IPS DF 19.7 (cell line): Measurements from ENCODE around the gene PIAS1.
"Not testable (repeated sequence)": the region's sequence is repeated elsewhere in the genome, so short reads cannot be mapped to it uniquely, and the experiment has no call there.

Experiments
- DNase-seq: peaks from one replicate; pipeline ENCODE4 v3.0.0-alpha.2; 2013; ENCODE audit warnings: low read depth, low spot score

The PIAS1 gene

DNA sequence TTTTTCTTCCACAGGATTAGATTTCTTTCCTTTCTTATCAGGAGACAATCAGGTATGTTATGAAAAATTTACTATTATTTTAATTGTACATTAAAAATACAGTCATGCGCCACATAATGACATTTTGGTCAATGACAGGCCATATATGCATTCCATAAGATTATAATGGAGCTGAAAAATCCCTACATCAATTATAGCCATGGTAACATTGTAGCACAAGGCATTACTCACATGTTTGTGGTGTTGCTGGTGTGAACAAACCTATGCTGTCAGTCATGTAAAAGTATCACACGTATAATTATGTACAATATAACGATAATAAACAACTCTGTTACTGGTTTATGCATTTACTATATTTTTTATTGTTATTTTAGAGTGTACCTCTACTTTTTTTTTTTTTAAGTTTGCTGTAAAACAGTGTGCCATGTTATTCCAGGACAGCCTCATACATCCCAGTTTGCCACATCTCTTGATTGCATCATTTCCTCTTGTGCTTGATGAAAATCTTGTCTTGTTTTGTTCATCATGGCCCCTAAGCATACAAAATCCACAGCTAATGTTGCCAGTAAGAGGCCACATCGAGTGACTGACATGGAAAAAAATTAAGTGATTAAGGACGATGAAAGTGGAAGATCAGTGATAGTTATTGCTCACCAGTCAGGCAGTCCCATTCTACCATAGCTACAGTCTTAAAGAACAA lies 129.7 kb downstream of the PIAS1 start:
- no peak for DNase-seq

DNA sequence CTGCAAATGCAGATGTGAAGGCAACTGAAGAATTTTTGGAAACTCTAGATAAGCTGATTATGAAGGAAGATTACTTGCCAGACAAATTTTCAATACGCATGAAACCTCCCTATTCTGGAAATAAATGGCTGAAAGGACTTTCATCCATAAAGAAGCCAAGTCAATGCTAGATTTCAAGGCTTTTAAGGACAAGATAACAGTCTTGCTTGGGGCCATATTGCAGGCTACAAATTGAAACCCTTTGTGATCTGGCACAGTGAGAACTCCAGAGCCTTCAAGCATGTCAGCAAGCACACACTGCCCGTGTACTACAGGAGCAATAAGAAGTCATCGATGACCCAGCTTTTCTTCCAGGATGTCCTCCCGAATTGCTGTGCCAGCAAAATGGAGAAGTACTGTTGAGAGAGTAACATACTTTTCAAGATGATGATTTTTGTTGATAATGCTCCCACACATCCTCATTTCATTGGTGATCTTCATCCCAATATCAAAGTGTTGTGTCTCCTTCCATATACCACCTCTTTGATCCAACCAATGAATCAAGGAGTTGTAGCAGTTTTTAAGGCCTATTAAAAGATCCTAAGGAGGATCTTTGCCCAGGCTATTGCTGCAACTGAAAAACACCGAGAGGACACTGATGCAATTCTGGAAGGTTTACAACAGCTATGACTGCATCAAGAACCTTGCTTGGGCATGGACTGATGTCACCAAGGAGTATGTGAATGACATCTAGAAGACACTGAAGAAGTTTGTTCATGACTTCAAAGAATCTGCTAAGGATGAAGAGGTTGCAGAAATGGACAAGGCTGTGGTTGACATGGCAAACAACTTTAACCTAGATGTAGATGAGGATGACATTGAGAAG lies 130.7 kb downstream of the PIAS1 start:
- DNase-seq: no peak

DNA sequence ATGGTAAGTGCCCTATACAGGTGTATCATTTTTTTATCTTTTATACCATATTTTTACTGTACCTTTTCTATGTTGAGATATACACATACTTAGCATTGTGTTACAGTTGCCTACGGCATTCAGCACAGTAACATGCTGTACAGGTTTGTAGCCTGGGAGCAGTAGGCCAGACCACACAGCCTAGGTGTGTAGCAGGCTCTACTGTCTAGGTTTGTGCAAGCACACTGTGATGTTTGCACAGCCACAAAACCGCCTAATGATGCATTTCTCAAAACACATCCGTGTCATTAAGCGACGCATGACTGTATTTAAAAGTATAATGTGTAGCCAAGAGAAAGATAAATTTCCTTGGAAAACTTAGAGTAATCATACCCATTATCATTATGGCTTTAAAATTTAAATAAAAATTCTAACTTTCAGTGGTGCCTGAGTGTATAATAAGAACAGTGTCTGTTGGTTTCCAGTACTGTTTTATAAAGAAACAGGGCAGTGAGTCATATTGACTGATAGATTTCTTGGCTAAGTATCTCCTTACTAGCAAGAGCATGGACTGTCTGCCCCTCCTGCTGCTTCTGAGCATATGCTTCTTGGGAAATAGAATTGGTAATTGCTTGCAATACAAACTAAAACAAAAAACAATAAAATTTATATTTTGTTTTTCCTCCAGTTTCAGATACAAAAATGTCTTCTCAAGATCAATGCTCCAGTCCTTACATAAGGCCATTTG lies 132.7 kb downstream of the PIAS1 start:
- no peak for DNase-seq

DNA sequence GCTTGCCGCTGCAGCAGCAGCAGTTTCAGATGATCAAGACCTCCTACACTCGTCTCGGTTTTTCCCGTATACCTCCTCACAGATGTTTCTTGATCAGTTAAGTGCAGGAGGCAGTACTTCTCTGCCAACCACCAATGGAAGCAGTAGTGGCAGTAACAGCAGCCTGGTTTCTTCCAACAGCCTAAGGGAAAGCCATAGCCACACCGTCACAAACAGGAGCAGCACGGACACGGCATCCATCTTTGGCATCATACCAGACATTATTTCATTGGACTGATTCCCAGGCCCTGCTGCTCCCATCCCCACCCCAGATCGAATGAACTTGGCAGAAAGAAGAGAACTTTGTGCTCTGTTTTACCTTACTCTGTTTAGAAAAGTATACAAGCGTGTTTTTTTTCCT lies 133.4 kb downstream of the PIAS1 start:
- no peak for DNase-seq

DNA sequence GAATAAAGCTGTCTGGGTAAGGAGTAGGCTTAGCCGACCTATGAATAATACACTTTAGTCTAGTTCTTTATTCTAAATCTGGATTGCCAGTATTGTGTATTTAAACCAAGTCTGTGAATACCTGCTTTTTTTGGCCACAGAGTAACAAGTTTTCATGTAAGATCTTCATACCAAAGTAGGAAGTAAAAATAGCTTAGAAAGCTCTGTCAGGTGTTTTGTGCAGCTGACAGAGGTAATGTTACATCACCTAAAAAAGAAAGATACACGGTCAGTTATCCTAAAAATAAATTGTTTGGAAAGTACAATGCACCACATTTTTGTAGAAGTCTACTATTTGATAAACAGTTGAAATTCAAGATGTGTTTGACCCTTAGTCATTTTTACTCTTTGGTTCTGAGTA lies 134.5 kb downstream of the PIAS1 start:
- DNase-seq: no peak

DNA sequence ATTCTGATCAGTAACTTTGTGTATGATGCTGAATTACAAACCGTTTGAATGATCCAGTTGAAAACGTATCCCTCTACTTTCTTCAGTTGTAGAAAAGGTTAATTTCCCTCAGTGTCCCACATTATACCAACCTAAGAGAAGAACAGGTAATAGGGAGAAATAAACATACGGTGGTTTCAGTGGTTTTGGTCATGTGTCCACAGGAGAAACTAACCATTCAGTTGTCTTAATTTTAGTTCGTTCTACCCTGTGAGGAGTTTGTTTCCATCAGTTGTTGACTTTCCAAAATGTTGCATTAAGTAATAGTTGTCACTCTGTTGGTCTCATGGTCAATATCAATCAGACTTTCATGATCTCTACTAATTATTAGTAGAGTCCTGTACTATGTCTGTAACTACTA lies 135.9 kb downstream of the PIAS1 start:
- no peak for DNase-seq

DNA sequence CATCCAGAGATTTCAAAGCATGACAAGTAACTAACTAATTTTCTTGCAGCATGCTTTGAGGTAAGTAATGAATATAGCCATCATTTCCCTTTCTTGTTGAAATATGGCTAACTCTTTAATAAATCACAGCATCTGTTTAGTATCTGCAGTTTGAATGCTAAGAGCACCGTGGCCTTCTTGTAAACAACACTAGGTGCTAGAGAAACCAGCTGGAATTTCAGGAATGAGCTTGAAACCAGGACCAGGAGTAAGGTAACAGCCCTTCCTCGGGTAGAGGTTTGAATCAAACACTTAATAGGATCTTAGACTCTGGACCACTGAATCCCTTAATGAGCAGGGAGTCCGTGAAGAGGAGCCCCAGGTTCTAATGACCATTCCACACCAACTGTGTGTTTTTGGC lies 137.4 kb downstream of the PIAS1 start:
- DNase-seq: no peak

DNA sequence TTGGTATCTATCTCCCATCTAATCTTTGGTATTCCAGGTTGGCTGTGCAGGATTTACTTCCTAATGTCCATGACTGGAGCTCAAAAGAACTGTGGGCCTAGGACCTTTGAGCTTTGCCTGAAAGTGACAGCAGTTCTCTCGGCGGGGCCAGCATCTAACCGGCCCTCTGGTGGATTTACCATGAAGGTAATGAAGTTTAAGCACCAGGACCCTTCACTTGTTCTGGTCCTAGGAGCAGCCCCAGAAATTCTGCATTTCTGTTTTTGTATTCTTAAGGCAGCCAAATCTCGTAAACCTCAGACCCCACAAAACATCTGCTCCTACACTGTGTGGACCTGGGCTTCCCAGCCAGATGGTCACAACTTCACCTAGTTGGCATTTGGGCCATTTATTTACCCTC lies 138.0 kb downstream of the PIAS1 start:
- DNase-seq: no peak

DNA sequence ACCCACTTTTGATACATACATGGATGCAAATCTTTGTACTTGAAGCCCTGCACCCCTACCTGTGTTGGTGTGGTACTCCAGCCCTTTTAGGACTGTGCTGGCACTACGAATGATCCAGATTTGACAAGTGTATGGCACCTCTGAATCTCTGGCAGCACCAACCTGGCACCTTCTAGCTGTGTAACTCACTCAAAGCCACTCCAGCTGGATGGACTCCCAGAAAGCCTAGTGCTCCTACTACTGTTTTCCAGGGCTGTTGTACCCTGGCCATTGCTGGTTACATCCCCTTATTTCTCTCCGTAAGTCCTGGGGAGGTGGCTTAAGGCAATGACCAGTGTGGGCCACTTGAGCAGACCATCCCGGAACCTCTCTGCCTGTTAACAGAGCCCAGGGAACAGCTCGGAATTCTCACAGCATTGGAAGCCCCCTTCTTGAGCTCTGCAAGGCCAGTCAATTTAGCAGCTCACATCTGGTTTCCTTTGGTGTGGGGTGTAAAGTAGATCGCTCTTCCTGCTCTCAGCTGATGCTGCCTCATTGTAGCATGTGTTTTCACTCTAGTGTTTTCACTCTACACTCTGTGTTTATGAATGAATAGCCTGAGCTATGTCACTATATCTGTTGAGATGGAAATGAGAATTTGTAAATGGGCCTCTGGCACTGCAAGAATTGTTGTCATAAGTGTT lies 138.8 kb downstream of the PIAS1 start:
- DNase-seq: no peak

DNA sequence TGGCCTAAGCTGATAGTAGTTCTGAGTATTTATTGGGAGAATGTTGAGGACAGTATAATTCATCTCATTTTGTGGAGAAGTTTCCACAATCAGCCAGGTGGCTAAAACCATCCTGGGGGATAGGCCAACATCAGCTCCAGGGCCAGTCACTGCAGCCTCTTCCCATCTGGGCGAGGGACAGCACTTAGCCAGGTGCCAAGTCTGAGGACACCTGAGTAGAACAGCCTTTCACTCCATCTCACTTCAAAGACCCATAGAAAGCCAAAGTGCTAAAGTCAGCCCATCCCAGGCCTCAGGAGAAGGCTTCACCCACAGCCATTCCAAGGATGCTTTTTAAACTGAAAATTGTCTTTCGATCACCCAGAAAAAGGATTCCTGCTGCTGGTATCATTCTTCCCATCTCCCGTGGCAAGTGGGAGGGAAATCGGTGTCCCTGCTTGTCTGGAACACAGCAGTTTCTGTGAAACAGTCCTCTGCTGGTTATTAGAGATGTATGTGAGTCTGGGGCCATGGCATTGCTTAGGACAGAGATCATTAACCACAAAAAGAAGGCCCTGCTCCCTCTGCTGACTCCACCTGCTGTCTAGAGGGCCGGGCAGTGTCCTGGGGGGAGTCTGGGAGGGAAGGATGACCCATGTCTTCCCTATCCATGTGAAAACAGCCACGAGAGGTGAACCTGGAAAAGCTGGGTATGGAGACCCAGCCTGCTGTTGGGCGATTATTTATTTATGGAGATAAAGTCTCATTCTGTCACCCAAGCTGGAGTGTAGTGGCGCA lies 141.4 kb downstream of the PIAS1 start:
- no peak for DNase-seq

DNA sequence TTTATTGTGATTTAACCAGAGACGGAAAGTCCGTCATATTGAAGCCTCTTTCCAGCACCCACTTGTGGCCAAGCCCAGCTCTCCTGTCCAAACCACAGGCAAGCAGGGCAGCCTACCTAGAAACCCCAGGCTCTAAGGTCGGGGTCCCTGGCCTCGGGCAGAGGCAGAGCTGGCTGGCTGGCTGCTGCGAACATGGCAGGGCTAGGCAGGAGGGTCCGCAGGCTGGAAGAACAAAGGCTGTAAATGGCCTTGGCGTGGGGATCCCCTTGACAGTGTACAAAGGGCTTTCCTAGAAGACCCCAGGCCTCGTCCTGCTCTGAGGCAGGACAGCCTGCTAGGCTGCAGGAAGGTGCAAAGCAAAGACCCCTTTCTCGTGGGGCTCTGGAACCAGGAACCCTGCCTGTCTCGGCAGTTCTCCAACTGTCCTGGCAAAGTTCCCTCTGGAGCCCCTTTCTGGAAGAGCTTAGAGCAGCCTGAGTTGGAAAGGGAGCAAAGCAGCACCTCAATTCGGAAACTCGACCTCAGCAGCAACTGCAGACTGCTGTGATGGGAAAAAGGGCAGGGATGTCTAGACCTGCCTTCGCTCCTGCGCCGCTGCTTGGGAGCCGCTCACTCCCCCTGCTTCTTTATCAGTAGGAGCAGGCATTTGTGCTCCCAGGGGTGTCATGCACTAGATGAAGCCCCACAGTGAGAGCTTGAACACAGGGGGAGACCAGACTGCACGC lies 142.5 kb downstream of the PIAS1 start:
- no peak for DNase-seq

DNA sequence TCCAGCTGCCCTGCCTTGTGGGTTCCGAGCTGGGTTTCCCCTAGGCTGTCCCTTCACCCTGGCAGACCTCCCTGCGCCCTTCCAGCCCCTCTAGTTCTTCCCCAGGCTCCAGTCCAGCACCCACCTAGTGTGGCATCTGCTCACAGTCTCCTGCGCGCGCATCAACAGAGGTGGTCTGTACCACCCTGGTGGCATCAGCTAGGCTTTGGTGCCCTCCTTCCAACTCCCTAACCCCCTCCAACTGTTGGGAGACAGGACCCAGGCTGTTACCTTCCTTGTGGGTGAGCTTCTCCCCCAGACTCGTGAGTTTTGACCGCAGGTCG lies 143.0 kb downstream of the PIAS1 start:
- no peak for DNase-seq

DNA sequence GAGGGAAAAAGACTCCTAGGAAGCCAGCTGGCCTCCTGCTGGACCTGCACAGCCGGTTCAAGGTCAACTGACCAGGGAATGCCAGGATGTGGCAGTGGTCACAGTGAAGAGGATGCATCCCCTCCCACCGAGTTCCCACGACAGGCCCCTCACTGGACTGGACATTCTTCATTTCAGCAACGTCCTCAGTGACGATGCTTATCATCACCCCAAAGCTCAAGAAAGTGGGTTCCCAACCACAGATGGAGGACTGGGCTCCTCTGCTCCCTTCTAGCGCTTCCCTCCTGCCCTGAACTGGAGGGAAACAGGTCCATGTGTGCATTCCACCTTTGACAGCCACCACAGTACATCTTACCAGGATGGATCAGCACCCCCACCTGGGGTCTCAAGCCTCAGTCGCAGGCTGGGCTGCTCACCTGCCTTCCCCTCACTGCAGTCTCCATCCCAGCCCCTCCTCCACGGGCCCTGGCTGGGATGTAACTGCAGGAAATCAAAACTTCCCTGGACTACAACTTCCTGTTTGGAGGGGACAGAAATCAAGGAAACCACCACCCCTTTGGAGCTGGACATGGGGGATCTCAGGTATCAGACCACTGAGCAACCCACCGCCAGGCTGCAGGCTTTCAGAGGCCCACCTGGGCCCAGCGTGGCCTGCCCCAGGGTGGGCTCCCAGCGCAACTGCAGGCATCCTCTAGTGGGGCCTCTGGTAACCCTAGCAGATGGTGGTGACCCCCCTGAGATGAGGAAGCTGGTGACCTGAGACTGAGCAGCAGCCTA lies 143.7 kb downstream of the PIAS1 start:
- DNase-seq: no peak

DNA sequence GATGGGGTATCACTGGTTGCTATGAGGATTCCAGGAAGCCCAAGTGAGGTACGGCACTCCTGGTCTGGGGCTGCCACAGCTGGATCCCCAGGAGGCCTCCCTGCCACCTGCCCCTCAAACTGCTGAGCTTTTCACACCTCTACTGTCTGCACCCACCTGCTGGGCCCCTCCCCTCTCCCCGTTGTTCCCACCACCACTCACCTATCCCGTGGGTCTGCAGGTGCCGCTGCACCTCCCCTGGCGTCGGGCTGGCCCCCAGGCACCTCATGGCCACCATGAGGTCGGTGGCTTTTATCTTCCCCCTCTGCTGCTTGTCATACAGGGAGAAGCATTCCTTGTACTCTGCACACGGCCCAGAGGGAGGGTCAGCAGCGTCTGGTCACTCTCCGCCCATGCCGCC lies 145.2 kb downstream of the PIAS1 start:
- DNase-seq: no peak

DNA sequence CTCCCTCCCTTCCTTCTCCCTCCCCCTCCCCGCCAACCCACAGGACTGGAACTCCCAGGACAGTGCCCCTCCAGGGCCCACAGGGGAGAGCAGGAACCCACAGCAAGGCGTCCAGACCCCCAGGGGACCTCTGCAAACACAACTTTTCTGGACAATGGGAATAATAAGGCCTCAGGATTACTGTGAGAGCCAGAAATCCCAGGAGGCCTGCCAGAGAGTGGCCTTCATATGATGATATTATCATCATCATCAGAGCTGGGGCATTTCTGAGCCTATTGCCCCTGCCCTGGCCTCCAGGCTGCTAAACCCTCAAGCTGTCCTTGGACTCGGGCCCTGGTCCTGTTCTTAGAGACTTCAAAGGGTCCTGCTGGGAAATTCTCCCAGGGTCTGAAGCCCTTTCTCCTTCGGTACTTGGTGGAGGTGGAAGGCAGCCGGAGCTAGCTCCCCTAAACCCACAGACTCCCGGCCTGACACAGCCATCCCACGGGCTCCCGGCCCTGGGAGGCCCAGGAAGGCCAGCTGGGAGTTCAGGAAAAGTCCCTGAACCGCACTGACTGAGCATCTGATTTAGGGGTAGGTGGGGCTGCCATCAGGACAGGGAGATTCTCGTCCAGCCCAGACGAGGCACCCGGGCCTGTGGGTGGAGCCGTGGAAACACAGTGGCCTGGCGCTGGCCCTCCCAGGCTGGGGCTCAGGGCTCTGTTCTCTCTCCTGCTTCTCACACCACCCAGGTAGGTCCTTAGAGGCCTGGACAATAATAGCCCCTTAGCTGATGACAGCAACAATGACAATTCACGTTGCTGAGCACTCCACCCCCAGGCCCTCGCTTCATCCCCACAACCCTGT lies 146.1 kb downstream of the PIAS1 start:
- no peak for DNase-seq

DNA sequence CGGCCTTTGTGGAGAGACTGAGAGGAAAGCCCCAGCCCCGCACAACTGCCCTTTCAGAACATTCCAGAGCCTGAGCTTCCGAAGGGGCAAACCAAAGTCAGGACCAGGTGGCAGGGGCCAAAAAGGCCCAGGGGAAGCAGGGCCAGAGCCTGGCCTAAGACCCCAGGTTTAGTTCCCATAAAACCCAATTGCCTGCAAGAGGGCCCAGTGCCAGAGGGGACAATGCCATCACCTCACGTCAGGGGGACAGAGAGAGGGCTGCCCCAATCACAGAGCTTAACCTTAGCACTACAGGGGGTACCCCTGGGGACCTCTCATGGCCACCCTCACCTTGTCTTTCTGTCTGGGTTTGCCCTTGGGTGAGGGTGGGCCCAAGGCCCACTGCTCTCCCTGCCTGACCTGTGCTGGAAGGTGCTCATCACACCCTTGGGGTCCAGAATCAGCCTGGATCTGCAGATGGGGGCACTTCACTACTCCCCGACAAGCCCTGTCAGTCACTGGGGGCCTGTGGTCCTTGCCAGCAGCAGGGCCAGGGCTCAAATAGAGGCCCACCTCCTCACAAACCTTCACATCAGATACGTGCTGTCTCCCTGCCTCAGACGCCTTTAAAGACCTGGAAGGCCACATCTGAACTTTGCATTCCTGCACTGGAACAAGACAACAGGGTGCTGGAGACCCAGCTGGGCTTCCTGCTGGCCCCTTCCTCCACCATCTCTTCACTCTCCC lies 147.2 kb downstream of the PIAS1 start:
- no peak for DNase-seq

DNA sequence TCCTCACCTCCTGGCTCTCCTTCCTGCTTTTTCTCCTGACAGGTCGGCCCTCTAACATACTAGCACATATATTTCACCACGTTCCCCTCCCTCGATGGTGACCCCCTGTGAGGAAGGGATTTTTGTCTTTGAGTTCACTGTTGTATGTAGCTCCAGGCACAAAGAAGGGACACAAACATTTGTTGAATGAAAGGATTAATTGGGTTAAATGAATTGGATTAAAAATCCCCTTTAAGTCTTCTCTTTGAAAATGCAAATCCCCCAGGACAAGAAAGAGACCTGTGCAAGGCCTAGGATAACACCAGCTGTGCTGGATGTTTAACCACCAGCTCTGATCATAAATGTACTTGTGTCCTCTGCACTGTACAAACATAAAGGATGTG lies 147.8 kb downstream of the PIAS1 start:
- no peak for DNase-seq

DNA sequence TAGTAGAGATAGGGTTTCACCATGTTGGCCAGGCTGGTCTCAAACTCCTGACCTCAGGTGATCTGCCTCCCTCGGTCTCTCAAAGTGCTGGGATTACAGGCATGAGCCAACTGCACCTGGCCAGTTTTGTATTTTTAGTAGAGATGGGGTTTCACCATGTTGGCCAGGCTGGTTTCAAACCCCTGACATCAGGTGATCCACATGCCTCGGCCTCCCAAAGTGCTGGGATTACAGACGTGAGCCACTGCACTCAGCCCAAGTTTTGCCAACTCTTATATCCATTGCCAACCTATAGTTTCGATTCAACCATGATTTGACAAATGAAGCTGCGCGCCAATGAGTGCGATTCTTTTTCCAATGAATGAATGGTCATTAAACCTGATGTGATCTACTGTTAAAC lies 148.9 kb downstream of the PIAS1 start:
- DNase-seq: not testable (repeated sequence)
